Cerebellar cortex (tissue), 1 donor: Measurements from ENCODE around the gene ANO3.
A peak's percentile ranks its signal among the peaks of the same experiment; 100 is the strongest.

Source experiments
- DNase-seq: peaks from one replicate; pipeline ENCODE4 v3.0.0-alpha.2; 2015; ENCODE audit warnings: low spot score

ANO3 gene

DNA sequence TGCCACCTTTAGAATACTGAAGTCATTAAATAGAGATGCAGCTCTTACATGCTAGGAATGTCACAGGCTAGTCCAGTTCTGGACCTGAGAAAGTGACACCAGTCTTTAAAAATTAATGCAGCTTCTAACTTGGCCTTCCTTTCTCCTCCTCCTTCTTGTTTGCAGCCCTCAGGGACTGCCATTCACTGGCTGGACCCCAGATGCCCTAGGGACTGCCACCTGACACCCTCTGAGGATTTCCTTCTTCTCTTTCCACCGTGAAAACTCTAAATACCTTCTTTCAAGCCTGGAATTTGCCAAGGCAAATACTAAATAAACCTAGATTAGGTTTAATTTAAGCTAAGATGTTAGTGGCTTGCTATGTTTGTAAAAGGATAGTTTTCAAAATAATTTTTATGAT, 161.7 kb downstream of the ANO3 start:
- DNase-seq, result no peak

DNA sequence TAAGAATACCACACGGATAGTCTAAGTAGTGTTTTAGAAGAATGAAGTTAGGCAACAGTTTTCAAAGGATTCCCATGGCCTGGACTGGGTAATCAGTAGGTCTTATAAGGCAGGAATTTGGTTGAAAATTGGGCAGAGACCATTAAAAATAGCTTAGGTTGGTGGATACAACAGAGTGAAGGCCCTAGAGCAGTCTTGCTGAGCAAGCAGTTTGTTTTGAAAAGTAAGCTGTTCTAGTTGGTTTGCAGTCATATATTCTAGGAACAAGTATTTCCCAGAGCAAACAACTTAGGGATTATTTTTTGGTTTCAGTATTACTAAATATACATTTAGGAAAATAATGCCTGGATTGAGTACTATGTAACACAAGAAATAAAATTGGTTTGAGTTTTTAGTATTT, 175.3 kb downstream of the ANO3 start:
- DNase-seq, result no peak

DNA sequence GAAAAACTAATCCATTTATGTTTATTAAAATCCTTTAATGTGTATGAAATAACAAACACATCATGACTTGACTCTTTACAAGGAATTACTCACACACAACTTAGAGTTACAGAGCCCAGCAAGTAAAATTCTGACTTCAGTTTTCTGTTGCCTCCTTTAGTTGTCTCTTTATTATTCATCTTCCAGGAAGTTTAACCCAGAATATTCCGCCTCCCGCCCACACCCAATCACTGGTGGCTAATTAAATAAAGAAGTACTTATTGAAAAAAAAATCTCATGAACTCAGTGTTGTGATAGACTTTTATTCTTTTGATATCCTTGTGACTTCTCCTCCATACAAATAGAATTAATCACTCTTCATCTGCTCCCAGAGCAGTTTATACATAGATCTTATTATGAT, 178.2 kb downstream of the ANO3 start:
- DNase-seq, result no peak

DNA sequence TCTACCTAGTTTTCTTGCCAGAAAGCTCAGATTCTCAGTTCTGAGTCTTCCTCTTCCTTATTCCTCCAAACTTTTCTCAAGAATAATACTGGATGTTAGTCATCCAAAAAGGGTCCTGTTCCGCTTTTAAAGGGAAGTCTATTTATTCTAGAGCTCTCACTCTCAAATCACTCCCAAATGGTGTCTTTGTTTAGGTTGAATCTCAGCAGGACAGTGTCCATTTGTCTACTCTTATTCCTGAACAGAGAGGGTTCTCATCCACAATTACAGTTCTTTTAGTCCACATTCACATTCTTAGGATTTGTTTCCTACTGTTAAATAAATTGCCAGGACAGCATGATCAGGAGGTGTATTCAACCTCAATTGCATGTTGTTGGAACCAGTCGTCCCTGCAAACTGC, 178.8 kb downstream of the ANO3 start:
- DNase-seq, result no peak

DNA sequence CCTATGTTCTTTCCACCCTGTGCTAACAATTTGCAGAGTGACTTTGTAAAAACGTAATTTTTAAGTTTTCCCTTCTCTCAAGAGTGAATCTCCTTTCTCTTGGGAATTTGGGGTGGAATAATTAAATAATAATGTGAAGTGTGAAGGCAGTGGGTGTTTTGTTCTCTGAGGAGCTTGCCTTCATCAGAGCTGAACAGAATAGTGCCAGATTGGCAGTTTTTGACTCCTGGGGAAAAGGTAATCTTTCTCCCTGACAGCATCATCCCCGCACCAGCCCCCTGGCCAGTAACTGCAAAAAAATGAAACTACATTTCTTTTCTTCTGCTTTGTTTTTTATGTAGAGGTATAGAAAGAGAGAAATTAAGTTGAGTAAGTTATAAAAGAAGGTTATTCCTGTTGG, 180.3 kb downstream of the ANO3 start:
- DNase-seq, result no peak

DNA sequence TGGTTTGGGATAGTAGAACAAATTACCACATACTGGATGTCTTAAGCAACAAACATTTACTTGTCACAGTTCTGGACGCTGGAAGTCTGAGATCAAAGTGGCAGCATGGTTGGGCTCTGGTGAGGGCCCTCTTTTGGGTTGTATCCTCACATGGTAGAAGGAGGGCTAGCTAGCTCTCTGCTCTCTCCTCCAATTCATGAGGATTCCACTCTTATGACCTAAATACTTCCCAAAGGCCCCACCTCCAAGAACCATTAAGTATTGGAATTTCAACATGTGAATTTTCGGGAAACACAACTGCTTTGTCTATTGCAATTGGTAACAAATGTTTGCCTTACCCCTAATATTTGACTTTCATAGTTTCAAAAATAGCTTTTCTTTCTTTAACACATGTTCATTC, 187.5 kb downstream of the ANO3 start:
- no peak for DNase-seq

DNA sequence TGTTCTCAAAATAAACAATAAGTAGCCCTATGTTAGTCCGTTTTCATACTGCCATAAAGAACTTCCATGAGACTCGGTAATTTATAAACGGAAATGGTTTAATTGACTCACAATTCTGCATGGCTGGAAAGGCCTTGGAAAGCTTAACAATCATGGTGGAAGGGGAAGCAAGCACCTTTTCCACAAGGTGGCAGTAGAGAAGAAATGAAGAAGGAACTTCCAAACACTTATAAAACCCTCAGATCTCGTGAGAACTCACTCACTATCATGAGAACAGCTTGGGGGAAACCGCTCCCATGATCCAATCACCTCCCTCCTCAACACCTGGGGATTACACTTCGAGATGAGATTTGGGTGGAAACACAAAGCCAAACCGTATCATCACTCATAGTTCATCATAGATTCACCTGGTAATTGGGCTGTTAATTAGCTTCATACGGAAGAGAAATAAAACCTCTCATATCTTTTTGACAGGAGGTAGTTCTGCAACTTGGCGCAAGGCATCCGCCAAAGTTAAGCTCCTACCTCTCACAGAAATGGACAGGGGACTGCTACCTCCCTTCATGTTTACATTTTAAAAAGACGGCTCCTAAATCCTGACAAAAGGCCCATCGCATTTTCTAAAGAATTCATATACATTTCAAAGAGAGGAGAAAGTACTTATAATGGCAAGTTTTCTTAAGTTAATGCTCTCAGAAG, 191.1 kb downstream of the ANO3 start:
- peak; percentile 5 for DNase-seq

DNA sequence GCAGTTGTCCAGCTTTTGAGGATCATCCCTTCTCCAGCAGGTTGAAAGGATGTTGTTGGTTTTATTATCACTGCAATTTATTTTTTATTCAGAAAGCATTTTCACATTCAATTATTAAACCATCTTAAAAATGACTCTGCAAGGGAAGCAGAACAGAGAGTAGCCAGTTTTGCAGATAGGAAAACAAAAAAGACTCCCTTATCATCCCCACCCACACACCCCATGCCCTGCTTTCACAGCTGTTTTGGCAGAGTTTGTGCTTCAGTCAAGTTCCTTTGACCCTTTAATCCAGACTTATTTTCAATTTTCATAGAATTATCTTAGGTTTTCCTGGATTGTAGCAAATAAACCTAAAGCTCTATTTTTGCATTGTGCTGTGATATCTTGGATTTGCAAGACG, 195.8 kb downstream of the ANO3 start:
- no peak for DNase-seq

DNA sequence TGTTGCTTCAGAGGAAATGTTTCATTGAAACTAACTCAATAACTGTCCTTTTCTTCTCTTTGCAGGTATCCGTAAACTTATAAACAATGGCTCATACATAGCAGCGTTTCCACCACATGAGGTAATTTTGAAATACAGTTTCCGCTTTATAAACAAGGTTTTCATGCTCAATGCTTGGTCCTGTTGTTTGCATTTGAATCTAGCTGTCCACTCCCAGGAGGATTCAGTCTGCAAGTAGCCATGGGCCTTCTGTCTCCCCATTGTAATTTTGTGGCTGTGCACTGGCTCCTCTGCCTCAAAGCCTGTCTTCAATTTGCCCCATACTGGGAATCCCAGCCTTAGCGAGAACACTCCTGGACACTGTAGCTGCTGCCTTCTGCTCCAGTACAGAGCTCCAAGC, 205.4 kb downstream of the ANO3 start:
- DNase-seq, result no peak

DNA sequence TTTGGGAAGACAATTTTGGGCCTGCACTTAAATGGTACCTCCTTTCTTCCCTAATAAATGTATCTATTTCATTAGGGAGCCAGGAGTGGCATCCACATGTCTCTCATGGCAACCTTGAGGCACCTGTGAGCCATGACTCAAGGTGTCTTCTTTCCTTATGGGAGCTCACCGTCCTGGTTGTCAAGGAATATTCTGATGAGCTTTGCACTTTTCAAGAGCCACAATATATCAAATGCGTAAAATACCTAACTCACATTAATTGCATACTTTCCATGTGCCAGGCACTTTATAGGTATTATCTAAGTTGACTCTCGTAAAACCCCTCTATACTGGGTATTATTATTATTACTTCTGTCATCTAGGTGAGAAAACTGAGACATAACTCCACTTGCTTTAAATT, 207.6 kb downstream of the ANO3 start:
- no peak for DNase-seq

DNA sequence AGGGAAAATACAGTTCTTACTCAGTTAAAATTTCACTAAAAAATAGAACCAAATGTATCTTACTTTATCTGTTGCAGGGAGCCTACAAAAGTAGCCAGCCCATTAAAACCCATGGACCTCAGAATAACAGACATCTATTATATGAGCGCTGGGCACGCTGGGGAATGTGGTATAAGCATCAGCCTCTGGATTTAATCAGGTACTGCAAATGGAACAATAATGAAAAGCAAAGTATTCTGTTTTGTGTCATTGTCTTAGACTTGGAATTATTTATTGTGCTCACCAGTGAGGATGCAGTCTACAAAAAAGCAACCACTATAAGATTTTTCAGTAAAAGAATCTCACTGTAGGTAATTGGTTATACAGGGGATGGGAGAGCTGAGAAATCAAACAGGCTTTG, 209.9 kb downstream of the ANO3 start:
- DNase-seq, result no peak

DNA sequence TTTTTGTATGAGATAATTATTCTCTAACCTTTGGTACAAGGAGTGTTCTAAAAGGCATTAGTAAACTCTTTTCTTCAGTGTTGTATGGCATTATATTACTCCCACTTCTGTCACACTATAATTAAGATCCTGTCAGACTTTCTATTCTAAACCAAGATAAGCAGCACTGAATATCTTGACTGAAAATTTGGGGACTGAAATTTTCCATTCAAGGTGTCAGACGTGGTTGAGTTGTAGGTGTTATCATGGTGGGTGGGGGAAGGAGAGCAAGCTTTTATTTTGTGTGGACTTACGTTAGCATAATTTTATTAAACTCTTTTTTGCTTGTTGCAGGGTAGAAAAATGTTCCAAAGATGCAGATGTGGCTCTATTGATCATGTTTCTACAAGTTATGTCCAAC, 217.2 kb downstream of the ANO3 start:
- DNase-seq, result no peak

DNA sequence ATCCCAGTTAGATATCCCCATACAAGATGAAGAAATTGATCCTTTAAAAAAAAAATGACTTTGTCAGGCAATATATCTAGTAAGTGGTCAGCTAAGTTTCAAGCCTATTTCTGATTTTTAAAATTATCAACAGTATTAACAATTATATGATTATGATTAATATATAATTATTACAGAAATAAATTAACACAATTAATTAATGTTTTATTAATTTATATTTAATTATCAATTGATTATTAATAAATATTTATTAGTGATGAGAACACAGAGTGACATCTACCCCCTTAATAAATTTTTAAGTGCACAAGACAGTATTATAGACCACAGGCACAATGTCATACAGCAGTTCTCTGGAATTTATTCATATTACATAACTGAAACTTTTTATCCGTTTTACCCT, 218.1 kb downstream of the ANO3 start:
- DNase-seq, result no peak

DNA sequence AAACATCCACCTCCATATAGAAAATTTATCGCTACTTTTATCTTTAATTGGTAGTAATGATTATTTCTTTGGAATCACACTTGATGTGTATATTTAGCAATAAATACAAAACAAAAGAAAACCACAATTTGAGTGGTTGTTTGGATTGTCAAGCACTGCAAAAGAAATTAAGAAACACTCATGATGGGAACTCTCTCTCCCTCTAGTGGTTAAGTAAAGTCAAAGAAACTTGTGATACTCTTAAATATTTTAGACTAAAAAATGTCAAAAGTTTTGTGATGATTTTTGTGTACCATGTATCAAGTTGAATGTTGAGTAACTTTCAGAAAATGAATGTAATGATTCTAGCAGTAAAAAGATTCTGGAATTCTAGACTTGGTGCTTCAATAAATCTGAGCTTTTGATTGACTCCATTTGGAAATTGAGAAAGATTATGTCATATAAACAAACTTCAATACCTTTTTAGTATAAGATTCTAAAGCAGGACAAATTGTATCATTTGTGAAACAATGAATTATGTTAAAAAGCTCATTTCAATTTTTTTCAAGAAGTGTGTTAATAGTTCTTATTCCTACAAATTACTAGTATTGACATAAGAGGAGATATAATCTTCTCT, 219.4 kb downstream of the ANO3 start:
- DNase-seq, result no peak

DNA sequence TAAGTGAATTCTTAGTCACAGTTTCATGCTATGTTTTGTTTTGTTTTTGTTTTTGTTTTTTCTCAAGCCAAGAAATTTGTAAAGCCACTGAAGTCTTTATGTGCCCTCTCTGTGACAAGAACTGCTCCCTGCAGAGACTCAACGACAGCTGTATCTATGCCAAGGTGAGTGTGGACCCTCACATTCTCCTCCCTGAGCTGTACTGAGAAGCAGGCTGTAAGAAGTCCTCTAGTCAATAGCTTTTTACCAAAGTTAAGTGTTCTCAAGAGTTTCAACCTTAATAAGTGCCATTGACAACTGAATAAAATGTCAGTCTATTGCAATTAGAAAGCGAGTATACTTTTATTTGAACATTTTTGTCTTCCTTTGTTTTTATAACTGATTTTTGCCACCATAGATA, 221.3 kb downstream of the ANO3 start:
- DNase-seq, result no peak

DNA sequence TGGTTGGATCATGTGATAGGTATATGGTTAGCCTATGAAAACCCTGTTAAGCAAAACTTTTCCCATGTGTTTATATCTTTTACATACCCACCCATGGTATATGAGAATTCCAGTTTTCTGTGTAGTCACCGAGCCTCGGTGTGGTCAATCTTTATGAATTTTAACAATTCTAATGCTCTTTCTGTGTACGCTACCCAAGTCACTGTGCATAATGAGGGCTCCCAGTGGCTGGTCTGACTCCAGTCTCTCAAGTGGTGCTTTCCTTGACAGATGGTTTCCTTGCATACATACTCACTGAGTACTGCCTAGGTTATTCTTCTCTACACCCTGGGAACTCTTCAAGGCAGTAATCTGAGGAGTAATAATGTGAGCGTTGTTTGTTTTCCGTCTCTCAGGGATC, 222.5 kb downstream of the ANO3 start:
- DNase-seq, result no peak

DNA sequence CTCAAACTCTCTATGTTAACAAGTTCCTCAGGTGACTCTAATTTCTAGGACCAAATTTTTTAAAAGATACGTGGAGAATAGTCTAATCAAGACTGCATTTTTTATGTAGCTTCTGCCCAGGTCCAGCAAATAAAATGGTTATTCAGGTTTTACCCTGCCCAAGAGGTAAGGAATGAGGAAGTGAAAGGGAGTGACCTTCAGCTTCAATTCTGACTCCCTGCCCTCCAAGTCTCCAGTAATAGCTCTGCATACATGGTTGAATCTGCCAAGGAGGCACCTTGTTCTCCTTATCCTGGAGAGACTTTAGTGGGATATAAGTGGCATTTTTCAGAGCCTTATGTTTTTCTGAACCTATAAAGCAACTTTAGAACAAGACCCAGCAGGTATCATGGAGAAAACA, 224.7 kb downstream of the ANO3 start:
- no peak for DNase-seq

DNA sequence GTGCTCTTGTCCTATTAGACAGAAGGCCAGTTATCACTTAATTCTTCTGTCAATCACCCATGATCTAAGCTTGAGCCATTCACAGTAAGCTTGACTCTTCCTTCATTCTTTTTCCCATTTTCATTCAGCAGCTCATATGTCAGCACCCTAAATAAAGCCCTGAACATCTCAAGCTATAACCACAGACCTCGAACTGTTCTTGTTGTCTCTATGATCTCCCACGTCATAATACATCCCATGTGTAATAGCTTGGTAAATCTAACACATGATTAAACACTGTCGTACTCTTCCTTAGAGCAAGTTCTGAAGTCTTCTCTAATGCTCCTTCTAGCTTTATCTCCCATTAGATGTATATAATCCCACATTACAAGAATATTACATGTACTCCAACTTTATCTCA, 225.7 kb downstream of the ANO3 start:
- DNase-seq, result no peak

DNA sequence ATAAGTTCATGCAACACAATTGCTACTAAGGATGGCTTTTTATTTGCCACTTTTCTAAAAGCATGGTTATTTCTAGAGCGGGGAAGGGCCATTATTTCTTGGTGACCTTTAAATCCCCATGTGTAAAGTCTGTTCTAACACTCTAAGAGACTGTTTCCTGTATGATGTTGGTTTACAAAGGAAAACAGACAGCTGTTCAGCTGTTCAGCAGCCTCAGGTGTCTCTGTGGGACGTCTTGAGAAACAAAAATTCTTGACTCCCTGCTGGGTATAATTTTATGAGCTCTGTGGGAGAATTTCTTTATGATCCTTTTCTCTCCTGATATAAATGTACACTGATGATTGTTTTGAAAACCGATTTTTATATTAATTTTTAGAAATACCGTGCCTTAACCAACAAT, 226.3 kb downstream of the ANO3 start:
- no peak for DNase-seq

DNA sequence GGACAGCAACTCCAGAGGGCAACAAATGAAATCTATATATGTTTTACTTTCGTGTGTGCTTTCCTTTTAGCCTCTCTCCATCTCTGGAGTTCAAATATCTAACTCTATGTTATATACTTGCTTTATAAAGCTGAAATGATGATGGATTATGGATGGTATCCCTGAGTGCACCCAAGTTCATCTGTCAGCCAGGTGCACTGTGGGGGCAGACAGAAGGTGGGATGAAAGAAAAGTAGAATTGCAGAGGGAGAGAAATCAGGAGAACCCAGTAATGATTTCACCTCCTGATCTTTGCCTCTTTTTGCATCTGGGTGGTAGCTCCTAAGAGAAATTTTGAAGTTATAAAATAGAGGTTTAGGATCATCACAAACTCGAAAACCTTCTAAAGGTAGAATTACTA, 237.7 kb downstream of the ANO3 start:
- no peak for DNase-seq

DNA sequence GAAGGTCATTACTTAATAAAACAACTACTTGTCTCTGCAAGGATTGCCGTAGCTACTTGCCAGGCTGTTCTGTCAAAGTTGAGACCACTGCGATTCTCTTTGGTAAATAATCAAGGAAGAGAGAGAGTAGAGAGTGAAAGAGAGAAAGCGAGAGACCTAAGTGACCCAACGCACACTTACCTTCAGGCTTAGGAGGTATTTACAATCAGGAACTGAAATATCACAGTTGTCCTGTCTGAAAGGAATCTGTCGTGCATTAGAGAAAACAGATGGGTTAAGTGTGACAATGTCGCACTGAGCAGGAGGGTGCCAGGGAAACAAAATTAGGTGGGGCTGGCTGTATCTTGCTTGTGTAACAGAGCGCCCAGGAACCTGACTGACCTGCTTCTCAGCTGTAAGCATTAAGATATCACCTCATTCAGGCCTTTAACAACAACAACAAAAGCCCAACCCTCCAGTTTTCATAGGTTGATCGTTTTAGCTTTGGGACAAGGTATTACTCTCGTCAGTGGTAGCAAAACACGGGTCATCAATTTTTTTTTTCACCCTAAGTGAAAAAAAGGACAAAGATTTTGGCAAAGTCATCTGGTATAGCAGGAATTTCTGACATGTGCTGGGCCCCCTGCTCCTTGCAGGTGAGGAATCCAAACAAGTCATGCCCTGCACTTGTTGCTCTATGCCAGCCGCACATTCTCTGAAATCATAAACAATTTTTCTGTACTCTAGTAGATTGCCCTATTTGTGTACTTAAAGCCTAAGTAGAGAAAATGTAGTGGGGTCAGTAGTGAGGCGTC, 240.1 kb downstream of the ANO3 start, which contains the start of gene MUC15:
MUC15 (minus strand) TSS at position 403 of the 794 bp plus-strand sequence. CDS start 5,169 bp downstream, outside the sequence.
- DNase-seq, result no peak

DNA sequence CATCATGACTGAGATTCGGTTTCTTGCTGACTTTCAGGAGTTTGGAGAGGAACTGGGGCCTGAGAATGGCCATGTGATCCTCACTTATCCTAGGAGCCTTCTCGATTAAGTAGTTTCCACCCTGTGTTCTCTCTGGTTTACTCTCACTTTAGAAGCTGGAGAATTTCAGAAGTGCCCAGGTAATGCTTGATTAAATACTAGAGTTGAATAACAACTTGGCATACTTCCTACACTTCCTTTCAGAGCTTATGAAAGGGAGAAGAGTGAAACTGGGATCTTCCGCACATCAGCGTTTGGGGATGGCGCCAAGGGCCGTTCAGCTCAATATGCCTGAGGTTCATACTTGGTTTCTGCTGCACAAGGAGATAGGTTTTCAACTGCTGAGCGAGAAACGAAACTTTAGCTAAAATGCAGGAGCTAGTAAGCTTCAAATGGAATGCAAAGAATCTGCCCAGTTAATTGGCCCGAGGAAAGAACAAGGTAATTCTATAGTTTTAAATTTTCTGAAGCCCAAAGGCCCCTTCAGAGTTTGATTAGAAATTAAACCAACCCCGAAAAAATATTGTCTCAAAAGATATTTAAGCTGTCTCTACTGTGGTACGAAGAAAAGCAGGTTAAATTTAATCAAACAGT, 241.0 kb downstream of the ANO3 start:
- DNase-seq, result no peak

DNA sequence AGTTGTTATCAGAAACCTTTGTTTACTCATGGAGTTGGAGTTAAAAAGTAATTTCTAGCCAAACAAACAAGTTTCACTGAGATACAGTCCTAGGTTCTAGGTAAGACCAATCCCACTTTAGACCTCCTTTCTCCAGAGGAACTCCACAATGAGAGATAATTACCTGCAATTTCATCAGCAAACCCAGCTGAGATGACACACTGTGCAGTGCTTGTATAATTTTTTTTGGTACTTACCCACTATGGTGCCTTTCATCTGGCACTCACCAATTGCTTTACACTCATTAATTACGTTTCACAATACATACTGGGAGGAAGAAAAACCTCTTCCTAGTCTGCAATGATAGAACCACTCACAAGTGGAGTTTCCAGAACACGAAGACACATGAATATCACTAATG, 242.0 kb downstream of the ANO3 start:
- no peak for DNase-seq
